ENCODE measurements around the gene SYPL1.

The SYPL1 gene

GRCh38 chr7:106064771-106065574, 47.1 kb downstream of the SYPL1 start:
- DNase-seq: no peak

GRCh38 chr7:106064316-106064715, 47.8 kb downstream of the SYPL1 start:
- DNase-seq: no peak

GRCh38 chr7:106063692-106064091, 48.4 kb downstream of the SYPL1 start:
- no peak for DNase-seq

GRCh38 chr7:106063024-106063423, 49.1 kb downstream of the SYPL1 start:
- DNase-seq: no peak

GRCh38 chr7:106062521-106062931, 49.6 kb downstream of the SYPL1 start:
- no peak for DNase-seq

- DNase-seq: no peak
These were observed 50.1 kb downstream of the SYPL1 start for GRCh38 chr7:106062006-106062405.

- no peak for DNase-seq
These were observed 50.7 kb downstream of the SYPL1 start for GRCh38 chr7:106061301-106061979.

GRCh38 chr7:106060394-106060920, 51.7 kb downstream of the SYPL1 start:
- DNase-seq: no peak

GRCh38 chr7:106059556-106059955, 52.6 kb downstream of the SYPL1 start:
- DNase-seq: no peak

GRCh38 chr7:106058928-106059324, 53.2 kb downstream of the SYPL1 start:
- no peak for DNase-seq

- DNase-seq: no peak
These were observed 53.9 kb downstream of the SYPL1 start for GRCh38 chr7:106057962-106058927.

GRCh38 chr7:106057204-106057961, 54.7 kb downstream of the SYPL1 start:
- DNase-seq: no peak

GRCh38 chr7:106056513-106057203, 55.5 kb downstream of the SYPL1 start:
- DNase-seq: peak; percentile 22 to 45 (median 39)

- DNase-seq: no peak
These were observed 57.1 kb downstream of the SYPL1 start for GRCh38 chr7:106054971-106055532.

- DNase-seq: no peak
These were observed 57.8 kb downstream of the SYPL1 start for GRCh38 chr7:106054156-106054910.

- DNase-seq: no peak
These were observed 59.0 kb downstream of the SYPL1 start for GRCh38 chr7:106053109-106053508.

- DNase-seq: no peak
These were observed 59.4 kb downstream of the SYPL1 start for GRCh38 chr7:106052681-106053080.

- no peak for DNase-seq
These were observed 61.4 kb downstream of the SYPL1 start for GRCh38 chr7:106050746-106051117.

- DNase-seq: no peak
These were observed 61.9 kb downstream of the SYPL1 start for GRCh38 chr7:106050002-106050745.

All from activated CD4-positive, CD25-positive, alpha-beta regulatory T cell (primary cell).